22Rv1 (cell line): Measurements from ENCODE around the gene RSRC1.

Experiments used
- ZFX ChIP-seq: fragments of 450-650 bp; IDR thresholded peaks from 2 replicates; pipeline ENCODE4 v1.6.1; 2017; ENCODE audit warnings: antibody characterized with exemption, borderline replicate concordance
- TF ChIP-seq, protein P1 (sequence below): fragments of 450-650 bp; IDR thresholded peaks from 2 replicates; pipeline ENCODE4 v1.5.1; 2017; ENCODE audit warnings: mild to moderate bottlenecking

DNA sequence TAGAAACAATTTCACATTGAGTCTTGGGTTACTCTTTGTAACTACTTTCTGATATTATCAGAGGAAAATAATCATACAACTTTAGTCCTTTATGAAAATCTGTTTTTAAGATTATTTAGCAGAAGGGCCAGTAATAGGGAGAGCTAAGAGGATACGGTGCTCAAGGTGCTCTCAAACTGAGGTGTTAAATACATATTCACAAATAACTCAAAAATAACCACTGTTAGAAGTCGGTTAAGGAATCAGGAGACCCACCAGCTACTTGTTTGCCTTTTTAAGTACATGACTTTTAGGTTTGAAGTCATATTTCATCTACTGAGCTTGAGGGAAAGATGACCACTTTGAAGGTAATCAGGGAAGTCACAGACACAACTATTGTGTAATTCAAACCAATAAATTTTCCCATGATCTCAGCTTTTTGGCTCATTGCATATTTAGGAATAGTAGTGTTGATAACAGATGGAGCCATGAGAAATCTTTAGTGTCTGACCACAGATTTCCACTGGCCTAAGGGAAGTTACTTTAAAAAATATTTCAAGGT is 1.4 kb upstream of the RSRC1 start:
- TF ChIP-seq, protein P1, sequence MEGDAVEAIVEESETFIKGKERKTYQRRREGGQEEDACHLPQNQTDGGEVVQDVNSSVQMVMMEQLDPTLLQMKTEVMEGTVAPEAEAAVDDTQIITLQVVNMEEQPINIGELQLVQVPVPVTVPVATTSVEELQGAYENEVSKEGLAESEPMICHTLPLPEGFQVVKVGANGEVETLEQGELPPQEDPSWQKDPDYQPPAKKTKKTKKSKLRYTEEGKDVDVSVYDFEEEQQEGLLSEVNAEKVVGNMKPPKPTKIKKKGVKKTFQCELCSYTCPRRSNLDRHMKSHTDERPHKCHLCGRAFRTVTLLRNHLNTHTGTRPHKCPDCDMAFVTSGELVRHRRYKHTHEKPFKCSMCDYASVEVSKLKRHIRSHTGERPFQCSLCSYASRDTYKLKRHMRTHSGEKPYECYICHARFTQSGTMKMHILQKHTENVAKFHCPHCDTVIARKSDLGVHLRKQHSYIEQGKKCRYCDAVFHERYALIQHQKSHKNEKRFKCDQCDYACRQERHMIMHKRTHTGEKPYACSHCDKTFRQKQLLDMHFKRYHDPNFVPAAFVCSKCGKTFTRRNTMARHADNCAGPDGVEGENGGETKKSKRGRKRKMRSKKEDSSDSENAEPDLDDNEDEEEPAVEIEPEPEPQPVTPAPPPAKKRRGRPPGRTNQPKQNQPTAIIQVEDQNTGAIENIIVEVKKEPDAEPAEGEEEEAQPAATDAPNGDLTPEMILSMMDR: no peak
- no peak for TF ChIP-seq ZFX
